ENCODE measurements around the gene CHI3L1.
"Not testable (repeated sequence)": the region's sequence is repeated elsewhere in the genome, so short reads cannot be mapped to it uniquely, and the experiment has no call there.

Gene CHI3L1

DNA sequence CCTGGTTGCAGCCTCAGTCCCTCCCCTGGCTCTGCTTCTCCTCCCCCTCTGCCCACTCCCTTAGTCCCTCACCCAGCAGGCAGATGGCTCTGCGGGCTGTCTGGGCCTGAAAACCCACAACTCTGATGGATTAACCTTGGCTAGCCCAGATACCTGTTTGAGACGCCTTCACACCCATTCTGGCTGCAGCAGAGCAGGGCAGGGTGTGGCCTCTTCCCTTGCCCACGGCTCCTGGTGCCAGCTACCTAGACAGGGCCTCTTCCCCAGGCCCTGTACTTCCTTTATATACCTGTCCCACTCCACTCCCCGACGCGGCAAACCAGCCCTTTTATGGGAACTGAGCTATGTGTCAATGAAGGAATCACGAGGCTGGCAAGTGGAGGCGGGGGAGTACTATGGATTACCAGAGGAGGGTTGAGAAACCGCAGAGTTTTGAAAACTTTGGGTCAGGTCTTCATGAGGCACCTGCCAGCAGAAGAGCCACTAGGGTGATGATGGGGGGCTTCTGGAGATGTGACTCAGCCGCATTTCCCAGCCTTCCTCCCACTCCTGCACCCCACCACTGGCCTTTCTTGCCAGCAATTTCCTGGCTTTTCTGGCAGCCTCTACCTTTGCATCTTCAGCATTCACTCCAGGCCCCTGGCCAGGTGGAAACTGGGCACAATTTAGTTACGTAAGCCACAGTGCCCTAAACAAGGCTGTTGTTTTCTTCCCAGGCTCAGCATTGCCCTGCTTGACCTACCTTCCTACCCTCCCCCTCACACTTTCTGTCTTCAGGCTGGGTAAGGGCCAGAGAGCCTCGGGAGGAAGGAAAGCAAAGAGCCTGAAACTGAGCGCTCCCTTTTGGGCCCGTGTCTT lies at the start of gene CHI3L1:
Gene CHI3L1, minus strand, starts transcription at position 259 of the 858 bp plus-strand sequence. Its CDS starts 81 bp downstream, at position 178.
- DNase-seq (ENCODE audit: low read depth): no peak

DNA sequence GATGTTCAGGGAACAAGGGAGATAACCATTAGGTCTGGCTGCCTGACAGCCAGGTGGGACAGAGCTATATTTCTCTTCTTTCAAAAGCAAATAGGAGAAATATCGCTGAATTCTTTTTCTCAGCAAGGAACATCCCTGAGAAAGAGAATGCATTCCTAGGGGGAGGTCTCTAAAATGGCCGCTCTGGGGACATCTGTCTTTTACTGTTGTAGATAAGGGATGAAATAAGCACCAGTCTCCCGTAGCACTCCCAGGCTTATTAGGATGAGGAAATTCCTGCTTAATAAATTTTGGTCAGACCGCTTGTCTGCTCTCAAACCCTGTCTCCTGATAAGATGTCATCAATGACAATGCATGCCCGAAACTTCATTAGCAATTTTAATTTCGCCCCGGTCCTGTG lies 48.4 kb upstream of the CHI3L1 start:
- not testable (repeated sequence) for DNase-seq (ENCODE audit: low read depth)

DNA sequence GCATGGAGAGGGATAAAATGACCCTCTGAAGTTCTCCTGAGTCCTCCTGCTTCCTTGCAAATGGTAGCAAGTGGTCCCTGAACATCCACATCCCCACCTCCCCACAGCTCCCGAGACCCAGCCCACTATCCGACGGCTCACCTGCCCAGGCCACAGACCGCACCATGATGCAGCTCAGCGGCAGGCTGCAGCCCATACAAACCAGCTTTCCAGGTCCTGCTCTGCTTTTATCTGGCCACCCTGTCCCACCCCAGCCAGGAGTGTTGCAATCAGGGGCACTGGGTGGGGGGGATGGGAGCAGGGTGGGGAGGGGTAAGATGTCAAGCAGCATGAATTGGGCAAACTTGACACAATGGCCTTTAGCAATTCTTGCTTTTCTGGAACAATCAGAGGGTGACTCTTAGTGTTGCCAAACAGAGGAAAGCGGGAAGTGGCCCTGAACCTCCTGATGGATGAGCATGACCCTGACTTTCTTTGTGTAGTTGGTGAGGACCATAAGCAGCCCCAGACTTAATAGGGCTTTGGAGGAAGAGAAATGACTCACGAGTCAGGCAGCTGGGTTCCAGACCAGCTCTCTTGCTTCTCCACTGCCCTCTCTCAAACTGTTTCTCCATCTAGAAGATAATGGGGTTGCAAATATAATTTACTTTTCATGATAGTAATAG lies 43.1 kb upstream of the CHI3L1 start, which contains the start of gene CHIT1:
Gene CHIT1, minus strand, starts transcription at position 203 of the 665 bp plus-strand sequence. Its CDS starts 37 bp downstream, at position 166.
- DNase-seq (ENCODE audit: low read depth): no peak

DNA sequence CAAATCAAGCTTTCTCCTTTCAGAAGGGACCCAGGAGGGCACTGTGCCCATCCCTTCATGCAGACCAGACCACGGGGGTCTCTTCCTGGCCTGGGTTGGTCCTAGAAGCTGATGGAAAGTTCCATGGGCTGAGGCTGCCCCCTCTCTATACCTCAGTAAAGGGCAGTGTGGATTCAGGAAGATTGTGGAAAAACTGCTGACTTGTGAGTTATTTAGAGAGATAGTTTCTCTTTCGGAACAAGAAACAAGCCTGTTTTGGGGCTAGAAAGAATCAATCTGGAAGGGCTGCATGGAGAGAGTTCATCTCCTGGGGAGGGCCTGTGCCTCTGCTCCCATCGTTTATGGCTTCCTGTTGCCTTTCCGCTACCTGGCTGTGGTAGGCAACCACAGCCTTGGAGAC lies 42.2 kb upstream of the CHI3L1 start:
- no peak for DNase-seq (ENCODE audit: low read depth)

DNA sequence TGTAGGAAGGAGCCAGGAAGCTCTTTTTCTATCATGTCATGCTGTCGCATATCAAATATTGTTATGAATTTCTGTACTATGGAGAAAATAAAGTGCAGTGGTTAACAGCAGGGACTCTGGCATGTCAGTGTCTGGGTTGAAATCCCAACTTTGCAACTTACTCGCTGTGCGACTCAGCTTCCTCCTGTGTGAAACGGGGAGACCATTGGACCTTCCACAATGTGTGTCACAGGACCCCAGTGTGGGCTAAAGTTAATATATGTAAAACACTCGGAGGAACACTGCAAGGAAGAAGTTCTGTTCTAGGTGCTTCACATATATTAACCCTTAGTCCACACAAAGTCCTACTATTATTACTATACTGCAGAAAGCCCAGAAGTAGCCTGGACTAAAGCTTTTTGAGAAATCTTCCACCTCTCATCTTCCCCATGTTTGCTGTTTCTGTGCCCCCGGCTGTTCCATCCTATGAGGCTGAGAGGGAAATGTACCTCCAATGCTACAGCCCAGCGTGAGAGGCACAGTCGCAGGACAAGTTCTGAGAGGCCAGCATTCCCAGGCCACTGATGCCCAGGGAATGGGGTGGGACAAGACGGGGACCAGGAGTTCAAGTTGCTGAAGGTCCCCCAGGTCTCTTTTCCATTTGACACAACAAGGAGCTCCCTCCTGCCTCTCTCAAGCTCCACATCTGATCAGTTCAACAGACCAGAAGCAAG lies 41.0 kb upstream of the CHI3L1 start:
- no peak for DNase-seq (ENCODE audit: low read depth)

DNA sequence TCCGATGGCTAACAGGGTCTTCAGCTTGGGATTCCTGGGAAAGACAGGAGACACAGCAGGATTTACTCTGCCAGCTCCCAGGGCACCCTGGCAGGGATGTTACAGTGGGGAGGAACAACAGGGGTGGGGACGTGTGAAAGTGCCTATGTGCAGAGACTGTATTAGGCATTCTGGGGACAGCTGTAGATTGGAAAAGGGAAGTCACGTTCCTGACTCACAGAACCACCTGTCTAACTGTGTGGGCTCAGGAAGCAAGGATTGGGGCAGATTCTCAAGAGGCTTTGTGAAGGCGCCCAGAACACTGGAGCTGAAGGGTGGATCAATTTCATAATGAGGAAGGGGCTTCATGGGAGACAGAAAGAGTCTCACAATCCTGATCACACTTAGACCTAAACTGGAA lies 38.6 kb upstream of the CHI3L1 start:
- DNase-seq (ENCODE audit: low read depth): no peak

DNA sequence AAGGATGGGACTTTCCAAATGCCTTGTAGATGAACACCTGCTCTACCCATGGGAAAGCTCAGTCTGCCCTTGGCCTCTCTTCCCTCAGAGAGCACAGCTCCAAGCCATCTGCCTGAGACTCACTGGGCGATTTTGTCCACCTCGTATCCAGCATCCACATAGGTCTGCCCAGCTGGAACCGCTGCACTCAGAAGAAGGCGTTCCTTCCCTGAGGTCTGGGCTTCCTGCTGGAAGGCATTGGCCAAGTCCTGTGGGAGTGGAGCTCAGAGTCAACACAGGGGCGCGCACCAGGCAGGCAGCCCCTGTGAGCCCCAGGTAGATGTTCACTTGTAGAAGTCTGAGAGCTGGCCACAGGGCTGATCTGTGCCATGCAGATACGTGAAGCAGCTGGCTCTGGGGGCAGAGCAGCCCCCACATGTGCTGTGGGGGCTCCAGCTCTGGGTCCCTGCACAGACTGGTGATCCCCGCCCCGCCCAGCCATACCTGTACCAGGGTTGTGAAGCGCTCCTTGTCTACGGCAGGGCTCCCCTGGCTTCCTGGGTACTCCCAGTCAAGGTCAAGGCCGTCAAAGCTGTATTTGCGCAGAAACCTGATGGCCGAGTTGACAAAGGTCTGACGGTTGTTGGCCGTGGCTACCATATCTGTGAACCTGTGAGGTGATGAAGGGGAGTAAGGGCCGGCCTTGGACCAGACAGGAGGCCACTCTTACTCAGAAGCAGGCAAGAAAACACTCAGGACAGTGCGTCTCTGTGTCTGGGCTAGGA lies 36.7 kb upstream of the CHI3L1 start:
- DNase-seq (ENCODE audit: low read depth): no peak

DNA sequence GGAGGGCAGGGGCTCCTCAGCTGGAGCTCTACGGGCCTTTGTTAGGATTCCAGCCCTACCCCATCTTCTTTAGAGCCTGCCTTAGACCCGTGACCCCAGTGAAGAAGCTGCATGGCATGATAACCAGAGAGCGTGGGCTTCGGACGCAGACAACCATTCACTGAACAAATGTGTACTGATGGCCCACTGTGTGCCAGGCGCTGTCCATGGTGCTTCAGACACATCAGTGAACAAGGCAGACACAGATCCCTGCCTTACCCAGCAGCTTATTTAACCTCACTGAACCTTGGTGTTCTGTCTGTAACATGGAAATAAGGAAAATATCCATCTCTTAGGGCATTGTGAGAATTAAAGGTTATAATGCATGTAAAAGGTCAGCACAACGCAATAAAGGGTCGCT lies 33.4 kb upstream of the CHI3L1 start:
- no peak for DNase-seq (ENCODE audit: low read depth)

DNA sequence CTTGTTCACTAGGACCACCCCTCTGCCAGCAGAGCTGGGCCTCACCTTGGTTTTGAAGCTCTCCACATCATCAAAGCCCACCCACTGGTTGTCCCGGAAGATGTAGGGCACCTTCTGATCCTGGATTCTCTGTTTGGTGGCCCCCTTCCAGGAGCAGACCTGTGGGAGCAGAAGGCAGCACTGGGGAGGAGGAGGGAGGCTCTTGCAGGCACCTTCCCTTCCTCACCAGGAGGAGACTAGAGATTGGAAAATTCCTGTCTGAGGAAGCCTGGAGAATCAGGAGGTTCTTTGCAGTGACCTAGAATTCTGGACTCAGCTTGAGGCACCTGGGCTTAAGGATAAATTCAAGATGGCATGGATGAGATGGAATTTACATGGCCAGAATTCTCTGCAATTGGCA lies 32.7 kb upstream of the CHI3L1 start:
- DNase-seq (ENCODE audit: low read depth): no peak

DNA sequence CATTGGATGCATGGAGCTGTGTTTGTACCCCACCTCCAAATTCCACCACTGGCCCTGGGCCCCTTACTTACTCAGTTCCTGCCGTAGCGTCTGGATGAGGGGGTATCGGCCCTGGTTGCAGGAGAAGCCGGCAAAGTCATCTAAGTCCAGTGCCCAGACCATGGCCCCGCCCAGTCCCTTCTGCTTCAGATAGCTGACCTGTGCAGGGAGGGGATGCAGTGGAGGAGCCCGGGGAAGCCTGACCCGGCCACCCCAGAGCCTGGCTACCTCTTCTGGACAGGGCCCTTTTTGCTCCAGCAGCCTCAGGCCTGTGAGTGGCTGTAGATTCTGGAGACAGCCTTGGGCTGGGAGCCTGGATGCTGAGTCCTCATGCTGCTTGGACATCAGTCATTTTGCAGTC lies 31.2 kb upstream of the CHI3L1 start:
- DNase-seq (ENCODE audit: low read depth): no peak

DNA sequence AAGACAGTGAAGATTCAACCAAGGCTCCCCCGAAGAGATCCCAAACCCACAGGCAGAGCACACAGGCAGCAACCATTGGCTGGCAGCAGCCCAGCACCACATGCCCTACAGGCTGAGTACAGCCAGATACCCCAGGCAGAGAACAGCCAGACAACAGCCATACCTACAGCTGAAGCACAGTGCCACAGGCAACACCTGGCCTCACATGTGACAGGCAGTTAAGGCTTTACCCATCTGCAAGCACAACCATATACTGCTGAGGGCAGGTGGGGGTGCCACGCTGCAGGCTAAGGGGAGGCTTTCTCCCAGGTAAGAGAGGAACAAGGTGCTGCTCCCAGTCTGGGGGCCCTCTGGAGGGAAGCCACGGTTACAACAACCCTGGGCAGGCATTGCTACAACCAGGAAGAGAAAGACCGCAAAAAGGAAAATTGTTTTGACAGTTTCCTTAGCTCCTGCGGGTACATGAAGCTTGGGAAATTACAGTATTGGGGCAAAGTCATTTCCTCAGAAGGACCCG lies 30.7 kb upstream of the CHI3L1 start:
- no peak for DNase-seq (ENCODE audit: low read depth)

DNA sequence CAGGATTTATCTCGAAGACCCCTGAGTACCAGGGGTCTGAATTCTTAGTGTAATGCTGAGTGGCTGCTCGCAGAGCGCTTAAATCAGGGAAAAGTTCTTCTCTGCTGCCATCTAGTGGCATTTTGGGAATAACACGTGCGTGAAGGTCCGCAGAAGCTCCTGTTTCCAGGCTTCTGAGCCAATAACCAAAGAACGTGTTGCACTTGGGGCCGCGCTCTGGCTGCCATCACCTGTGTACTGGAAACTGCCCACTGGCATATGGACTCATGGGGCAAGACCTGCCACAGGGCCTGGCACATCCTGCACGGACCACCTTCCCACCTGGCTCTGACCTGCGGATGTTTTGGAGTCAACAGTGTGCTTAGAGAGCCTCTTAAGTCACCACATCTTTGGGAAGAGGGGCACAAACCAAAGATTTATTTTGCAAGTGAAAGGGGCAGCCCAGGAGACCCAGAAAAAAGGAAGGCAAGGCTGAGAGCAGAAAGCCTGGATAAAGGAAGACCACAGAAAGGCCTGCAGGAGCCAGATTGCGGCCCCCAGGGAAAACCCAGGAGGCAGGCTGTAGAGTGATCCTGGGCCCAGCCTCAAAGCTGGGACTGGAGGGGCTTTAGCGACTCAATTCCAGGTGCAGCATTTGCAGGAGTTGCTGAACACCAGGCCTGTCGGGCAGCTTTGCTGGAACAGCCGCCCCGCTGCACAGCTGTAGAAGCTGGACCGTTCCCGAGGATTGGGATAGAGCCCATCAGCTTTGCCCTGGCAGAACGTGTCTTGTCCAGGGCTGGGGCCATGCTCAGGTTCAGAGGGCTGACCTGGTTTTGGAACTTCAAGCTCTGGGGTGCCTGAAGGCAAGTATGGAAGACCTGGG lies 30.0 kb upstream of the CHI3L1 start:
- DNase-seq (ENCODE audit: low read depth): no peak

DNA sequence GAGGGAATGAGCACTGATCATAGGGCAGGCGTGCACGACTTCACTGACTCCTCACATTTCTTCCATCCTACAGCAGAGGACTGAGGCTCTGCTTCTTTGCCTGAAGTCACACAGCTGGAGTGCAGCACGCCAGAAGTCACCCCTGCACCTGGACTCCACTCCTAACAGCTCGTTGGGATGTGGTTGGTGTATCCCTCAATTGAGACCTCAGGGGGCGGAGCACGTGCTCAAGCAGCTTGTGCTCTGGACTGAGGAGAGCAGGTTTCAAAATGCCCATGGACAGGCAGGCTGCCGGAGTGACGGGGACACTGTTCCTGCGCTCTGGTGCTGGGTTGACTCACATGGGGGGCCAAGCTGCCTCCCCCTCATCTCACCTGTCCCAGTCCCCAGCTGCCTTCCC lies 29.1 kb upstream of the CHI3L1 start:
- no peak for DNase-seq (ENCODE audit: low read depth)

DNA sequence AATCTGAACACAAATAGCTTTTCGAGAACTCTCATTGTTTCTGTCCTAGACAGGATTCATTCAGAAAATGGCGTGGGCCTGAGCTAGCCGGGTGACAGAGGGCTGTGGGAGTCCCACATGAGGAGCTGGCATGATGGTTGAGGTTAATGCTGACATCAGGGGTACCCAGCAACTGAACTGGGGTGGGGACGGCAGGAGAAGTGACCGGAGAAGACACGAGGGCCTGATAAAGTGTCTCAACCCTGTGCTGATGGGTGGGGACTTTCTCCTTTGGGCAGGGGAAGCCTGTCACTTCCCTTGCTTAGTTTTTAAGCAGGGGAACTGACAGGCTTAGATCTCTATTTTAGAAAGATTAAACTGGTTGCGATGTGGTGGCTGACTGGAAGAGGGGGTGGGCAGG lies 28.4 kb upstream of the CHI3L1 start:
- DNase-seq (ENCODE audit: low read depth): no peak

DNA sequence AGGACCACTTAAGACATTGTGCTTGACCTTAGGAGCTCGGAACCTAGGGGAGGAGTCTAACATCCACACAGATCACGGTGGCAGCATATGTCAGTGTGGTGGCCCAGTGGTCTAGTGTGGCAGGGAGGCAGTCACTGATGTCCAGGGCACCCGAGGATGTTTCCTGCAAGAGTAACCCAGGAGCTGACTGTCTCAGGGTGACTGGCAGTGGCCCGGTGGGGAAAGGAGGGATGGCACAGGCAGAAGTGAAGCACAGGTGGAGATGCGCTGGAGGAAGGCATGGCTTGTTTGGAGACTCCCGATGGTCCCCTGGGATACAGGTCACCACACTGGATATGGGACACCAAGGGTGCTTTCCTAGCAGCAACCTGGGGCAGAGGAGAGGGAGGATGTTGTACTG lies 26.6 kb upstream of the CHI3L1 start:
- DNase-seq (ENCODE audit: low read depth): no peak

DNA sequence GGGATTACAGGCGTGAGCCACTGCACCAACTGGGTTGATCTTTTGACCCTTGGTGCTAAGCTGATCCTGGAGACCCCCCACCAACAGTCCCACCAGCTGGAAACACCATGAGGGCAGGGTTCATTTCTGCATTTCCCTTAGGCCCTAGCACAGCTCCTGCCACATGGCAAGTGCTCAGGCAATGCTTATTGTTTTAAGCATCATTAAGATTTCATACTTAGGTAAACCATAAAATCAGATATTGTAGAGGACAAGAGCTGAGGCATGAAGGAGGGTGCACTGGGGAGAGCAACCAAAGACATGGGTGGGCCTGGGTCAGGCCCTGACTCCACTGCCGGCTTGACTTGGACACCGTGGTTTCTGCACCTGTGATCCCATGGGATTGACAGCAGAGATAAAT lies 25.3 kb upstream of the CHI3L1 start:
- no peak for DNase-seq (ENCODE audit: low read depth)

DNA sequence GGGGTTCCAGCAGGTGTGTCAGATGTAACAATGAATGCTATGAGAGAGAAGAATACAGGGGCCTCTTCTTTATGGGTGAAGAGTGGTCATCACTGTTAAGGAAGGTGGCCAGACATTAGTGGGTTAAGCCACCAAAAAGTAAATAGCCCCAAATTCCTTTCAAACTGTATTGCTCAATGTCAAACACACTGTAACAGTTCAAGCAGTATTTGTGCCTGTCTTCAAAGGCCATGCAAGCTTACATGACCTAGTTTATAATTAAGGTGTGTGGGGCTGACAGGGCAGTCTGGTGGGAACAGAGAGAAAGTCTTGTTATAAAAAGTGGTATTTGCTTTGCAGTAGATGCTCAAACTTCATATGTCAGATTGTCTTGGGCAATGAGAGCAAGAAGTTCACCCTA lies 24.5 kb upstream of the CHI3L1 start:
- DNase-seq (ENCODE audit: low read depth): no peak

DNA sequence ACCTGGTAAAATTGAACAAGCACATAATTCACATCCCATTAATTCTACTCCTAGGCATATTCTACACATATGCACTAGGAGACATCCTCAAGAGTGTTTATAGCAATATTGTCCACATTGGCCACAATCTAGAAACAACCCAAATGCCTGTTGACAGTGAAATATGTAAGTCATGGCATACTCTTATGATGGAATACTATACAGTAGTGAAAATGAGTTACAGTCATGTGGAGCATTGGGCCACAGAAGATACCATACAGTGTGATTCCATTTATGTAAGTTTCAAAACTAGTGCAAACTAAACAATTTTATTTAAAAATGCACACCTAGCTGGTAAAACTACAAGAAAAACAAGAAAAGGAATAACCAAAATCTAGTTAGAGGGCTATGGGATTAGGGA lies 23.8 kb upstream of the CHI3L1 start:
- DNase-seq (ENCODE audit: low read depth): no peak

DNA sequence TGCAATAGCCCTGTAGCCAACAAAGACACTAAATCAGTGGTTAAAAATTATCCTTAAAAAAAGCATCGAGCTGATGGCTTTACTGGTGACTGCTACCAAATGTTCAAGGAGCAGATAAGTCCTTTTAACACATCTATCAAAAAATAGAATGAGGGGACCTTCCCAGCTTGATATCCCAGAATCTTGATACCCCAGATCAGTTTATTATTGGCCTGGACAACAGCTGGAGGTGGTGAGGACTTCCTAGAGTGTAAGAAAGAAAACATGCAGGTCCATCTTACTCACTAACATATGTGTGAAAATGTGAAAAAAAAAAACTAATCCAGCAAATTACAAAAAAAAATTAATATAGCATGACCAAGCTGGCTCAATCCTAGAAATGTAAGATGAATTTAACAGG lies 21.7 kb upstream of the CHI3L1 start:
- no peak for DNase-seq (ENCODE audit: low read depth)

DNA sequence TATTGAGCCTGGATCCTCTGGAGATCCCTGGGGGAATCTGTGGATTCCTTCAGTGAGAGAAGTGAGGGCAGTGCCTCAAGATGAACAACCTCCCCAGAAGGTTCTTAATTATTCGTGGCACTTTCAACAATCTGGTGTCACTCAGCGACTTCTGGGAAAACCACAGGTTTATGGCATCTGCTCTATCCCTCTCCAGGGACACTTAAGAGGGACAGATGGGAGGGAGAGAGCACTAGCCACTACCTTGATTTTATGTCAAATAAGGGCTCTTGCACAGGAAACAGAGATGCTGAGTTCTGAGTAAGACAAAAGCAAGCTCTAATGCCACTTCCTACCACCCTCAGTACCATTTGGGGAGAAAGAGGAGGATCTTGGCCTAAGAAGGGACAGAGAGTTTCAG lies 21.2 kb upstream of the CHI3L1 start:
- no peak for DNase-seq (ENCODE audit: low read depth)

DNA sequence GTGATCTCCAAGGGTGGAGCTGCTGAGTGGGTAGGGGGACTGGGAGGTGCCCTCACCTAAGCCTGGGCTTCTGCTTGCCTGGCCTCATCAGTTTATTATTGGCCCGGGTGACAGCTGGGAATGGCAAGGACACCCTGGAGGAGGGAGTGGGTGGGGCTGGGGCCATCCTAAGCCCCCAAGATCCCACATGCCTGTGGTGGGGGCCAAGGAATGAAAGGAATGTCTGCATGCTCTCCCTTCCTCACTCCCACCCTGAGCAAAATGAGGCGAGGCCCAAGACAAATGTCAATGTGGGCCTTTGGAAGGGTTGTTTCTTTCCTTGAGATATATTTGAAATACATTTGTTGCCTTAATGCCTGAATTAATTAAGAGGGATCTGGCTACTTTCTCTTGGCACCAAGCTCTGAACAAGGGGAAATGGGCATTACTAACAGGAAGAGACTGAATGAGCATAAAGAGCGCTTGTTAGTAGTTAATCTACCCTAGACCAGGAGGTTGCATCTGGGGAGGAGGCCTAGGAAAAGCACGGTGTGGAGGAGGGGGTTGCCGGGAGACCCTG lies 19.7 kb upstream of the CHI3L1 start:
- DNase-seq (ENCODE audit: low read depth): no peak
